K562 (cell line): ENCODE results near the gene FOS. TPM values are rescaled to one million over a fixed set of nuclear protein-coding genes. Genes with fewer than 3 reads are reported as not detected.
A peak's percentile ranks its signal among the peaks of the same experiment; 100 is the strongest.

Experiments
- ATAC-seq: fragments of 200-7000 bp; cut with Tn5 transposase; 3 replicates; pipeline ENCODE4 v1.9.1; 2020; ENCODE audit warnings: moderate library complexity
- BruUV-seq: library from RNA; stranded (reverse); fragments of 400-500 nt; replicated peaks from 2 replicates; lab custom pipeline; 2021; lab: Mats Ljungman, UMichigan
- CTCF ChIA-PET: fragments of 300-600 bp; formaldehyde crosslinking; extraction: SDS; loops from one replicate; lab custom pipeline; 2021; ENCODE audit warnings: low intra/inter-chr PET ratio; lab: Yijun Ruan, JAX
- POLR2A ChIA-PET: fragments of 300-600, 350-650 bp; sonication (Branson Sonifier 250); formaldehyde crosslinking; extraction: SDS; loops from one replicate; lab custom pipeline; 2021; ENCODE audit warnings: antibody characterized with exemption, inconsistent platforms; lab: Yijun Ruan, JAX
- DNase-seq, 4 experiments: peaks; one replicate each; pipeline versions ENCODE4 v3.0.0 to v3.0.0-alpha.2; 2011 to 2018; ENCODE audit warnings: low spot score in 3 of 4, mixed read lengths in 3 of 4; ENCODE audit errors: extremely low read depth in 1 of 4
- FAIRE-seq: peaks from 2 replicates; lab custom pipeline; 2011; peaks lifted over from hg19 to GRCh38; lab: Jason Lieb, UNC
- H2AFZ ChIP-seq: 2 replicates; pipeline ENCODE4 v1.6.0; 2011; ENCODE audit warnings: low read depth, low read length, control low read depth, inconsistent platforms
- H3K27ac ChIP-seq: fragments of 200-600 bp; 3 replicates; pipeline ENCODE4 v1.8.0; 2011; ENCODE audit warnings: low read depth, mild to moderate bottlenecking, control low read depth, inconsistent platforms, low read length, moderate library complexity, mixed read lengths; ENCODE audit errors: extremely low read depth
- H3K27me3 ChIP-seq, 2 experiments: fragments of 300-600 bp in 1 of 2; 2 replicates in 1 of 2; 3 replicates in 1 of 2; pipeline versions ENCODE4 v1.6.0 to v1.8.0; 2011; ENCODE audit warnings: inconsistent platforms in 2 of 2, low read length in 2 of 2, mild to moderate bottlenecking in 1 of 2, mixed read lengths in 1 of 2, moderate library complexity in 1 of 2; ENCODE audit not compliant: control insufficient read depth in 2 of 2, insufficient read depth in 2 of 2
- H3K36me3 ChIP-seq: fragments of 300-600 bp; 3 replicates; pipeline ENCODE4 v1.8.0; 2011; ENCODE audit warnings: mild to moderate bottlenecking, low read length, inconsistent platforms; ENCODE audit not compliant: control insufficient read depth, insufficient read depth
- H3K4me1 ChIP-seq, 2 experiments: fragments of 200-600 bp in 1 of 2; replicated peaks in 1 of 2; 2 replicates in 1 of 2; 3 replicates in 1 of 2; pipeline versions ENCODE4 v1.5.1 to v1.8.0; 2011; ENCODE audit warnings: inconsistent platforms in 2 of 2, low read length in 2 of 2, mild to moderate bottlenecking in 1 of 2, mixed read lengths in 1 of 2, moderate library complexity in 1 of 2; ENCODE audit not compliant: control insufficient read depth in 2 of 2, insufficient read depth in 2 of 2
- H3K4me2 ChIP-seq: 2 replicates; pipeline ENCODE4 v1.6.1; 2011; ENCODE audit warnings: low read length, control low read depth, inconsistent platforms, mixed read lengths; ENCODE audit not compliant: insufficient read depth
- H3K4me3 ChIP-seq: fragments of 200-600 bp; sonication (generic), shearing (Covaris generic); 2 replicates; pipeline ENCODE4 v1.5.1; 2016; ENCODE audit warnings: control low read depth, inconsistent platforms
- H3K79me2 ChIP-seq: fragments of 200-600 bp; 3 replicates; pipeline ENCODE4 v1.8.0; 2011; ENCODE audit warnings: low read length, inconsistent platforms; ENCODE audit not compliant: control insufficient read depth, insufficient read depth
- H3K9ac ChIP-seq, 2 experiments: 2 replicates each; pipeline versions ENCODE4 v1.6.0 to v1.6.1; 2011; ENCODE audit warnings: low read depth in 2 of 2, low read length in 2 of 2, control low read depth in 1 of 2, inconsistent platforms in 1 of 2, mild to moderate bottlenecking in 1 of 2, mixed read lengths in 1 of 2; ENCODE audit not compliant: insufficient read depth in 1 of 2
- H3K9me1 ChIP-seq: one replicate; pipeline ENCODE4 v1.6.0; 2011; ENCODE audit warnings: inconsistent platforms, mild to moderate bottlenecking, low read length, moderate library complexity; ENCODE audit not compliant: control insufficient read depth, insufficient read depth
- H3K9me3 ChIP-seq: replicated peaks from 2 replicates; pipeline ENCODE4 v1.5.1; 2011; ENCODE audit warnings: low read depth, low read length, inconsistent platforms; ENCODE audit not compliant: control insufficient read depth, insufficient read depth
- H4K20me1 ChIP-seq: replicated peaks from 2 replicates; pipeline ENCODE4 v1.6.1; 2011; ENCODE audit warnings: low read length, inconsistent platforms, mixed read lengths; ENCODE audit not compliant: control insufficient read depth, insufficient read depth
- BACH1 ChIP-seq: fragments of 200-800 bp; sonication (Bioruptor generic); IDR thresholded peaks from 2 replicates; pipeline ENCODE4 v1.6.1; 2016; ENCODE audit warnings: missing genetic modification characterization, missing compliant biosample characterization
- CEBPB ChIP-seq: fragments of 450-650 bp; IDR thresholded peaks from 2 replicates; pipeline ENCODE4 v1.6.1; 2016; ENCODE audit warnings: missing genetic modification characterization, missing compliant biosample characterization
- ESRRA ChIP-seq: fragments of 450-650 bp; IDR thresholded peaks from 2 replicates; pipeline ENCODE4 v1.6.1; 2014; ENCODE audit warnings: low read depth, mild to moderate bottlenecking, moderate library complexity, borderline replicate concordance
- FOXK2 ChIP-seq, 2 experiments: fragments of 450-650 bp; IDR thresholded peaks in 1 of 2; conservative IDR thresholded peaks in 1 of 2; 2 replicates each; pipeline ENCODE4 v1.6.1; 2016; ENCODE audit warnings: low read depth in 2 of 2, mild to moderate bottlenecking in 1 of 2
- GABPA ChIP-seq: fragments of 200-800 bp; sonication (Bioruptor generic); conservative IDR thresholded peaks from 2 replicates; pipeline ENCODE4 v1.6.1; 2016; ENCODE audit warnings: low read depth, missing genetic modification characterization, missing compliant biosample characterization
- NBN ChIP-seq: fragments of 450-650 bp; IDR thresholded peaks from 2 replicates; pipeline ENCODE4 v1.6.1; 2016; ENCODE audit warnings: low read depth, mild to moderate bottlenecking
- POU5F1 ChIP-seq: fragments of 150-350 bp; IDR thresholded peaks from 2 replicates; pipeline ENCODE4 v1.6.1; 2014; ENCODE audit warnings: borderline replicate concordance, low read length, low read depth, mild to moderate bottlenecking; ENCODE audit not compliant: partially characterized antibody
- SIX5 ChIP-seq, 2 experiments: IDR thresholded peaks; 2 replicates each; pipeline ENCODE4 v1.6.1; 2011; ENCODE audit warnings: low read length in 2 of 2, borderline replicate concordance in 1 of 2, low read depth in 1 of 2, mild to moderate bottlenecking in 1 of 2, moderate library complexity in 1 of 2; ENCODE audit not compliant: insufficient read depth in 1 of 2
- SMAD4 ChIP-seq: fragments of 250-450 bp; sonication (Bioruptor Pico); conservative IDR thresholded peaks from 2 replicates; pipeline ENCODE4 v1.8.0; 2021; ENCODE audit warnings: inconsistent platforms, mild to moderate bottlenecking, moderate library complexity
- TFAM ChIP-seq: fragments of 250-450 bp; sonication (Bioruptor Pico); conservative IDR thresholded peaks from 2 replicates; pipeline ENCODE4 v1.5.0; 2021; ENCODE audit warnings: mild to moderate bottlenecking, moderate library complexity
- YY1 ChIP-seq, 3 experiments: IDR thresholded peaks; 2 replicates each; pipeline ENCODE4 v1.6.1; 2011; ENCODE audit warnings: low read length in 2 of 3, mild to moderate bottlenecking in 2 of 3, moderate library complexity in 2 of 3, borderline replicate concordance in 1 of 3, control low read depth in 1 of 3, low read depth in 1 of 3; ENCODE audit not compliant: insufficient read depth in 3 of 3, insufficient replicate concordance in 2 of 3, control insufficient read depth in 1 of 3, insufficient read length in 1 of 3; ENCODE audit errors: extremely low read depth in 1 of 3
- ZC3H4 ChIP-seq: sonication (generic); formaldehyde crosslinking; IDR thresholded peaks from 2 replicates; pipeline ENCODE4 v1.9.0; 2021; ENCODE audit warnings: missing genetic modification reagents, borderline replicate concordance
- ZNF57 ChIP-seq: fragments of 450-650 bp; formaldehyde crosslinking; IDR thresholded peaks from 2 replicates; pipeline ENCODE4 v1.4.0; 2020; ENCODE audit warnings: mild to moderate bottlenecking, moderate library complexity
- ZNF785 ChIP-seq: fragments of 250-450 bp; sonication (Bioruptor Pico); IDR thresholded peaks from 2 replicates; pipeline ENCODE4 v1.4.0; 2020; ENCODE audit warnings: mild to moderate bottlenecking
- WGBS: fragments of 100-300 bp; shearing (Covaris generic); methylation state at CpG from one replicate; pipeline ENCODE4 v1.1.6; 2016; ENCODE audit warnings: low coverage, mixed read lengths; ENCODE audit not compliant: insufficient coverage; ENCODE audit errors: missing lambda C conversion rate; 5-methylcytosine and 5-hydroxymethylcytosine counted together
- in situ Hi-C: fragments of 300-500 bp; cut with MboI; formaldehyde crosslinking; loops from 4 replicates; pipeline ENCODE4 v1.15.0; 2018; ENCODE audit warnings: inconsistent platforms, mixed read lengths
- intact Hi-C: fragments of 100-400 bp; cut with micrococcal nuclease; formaldehyde crosslinking; loops from 2 replicates; pipeline ENCODE4 v1.14.2; 2022
- polyA plus RNA-seq, 8 experiments: library from polyadenylated mRNA; depleted of rRNA in 4 of 8; stranded (reverse) in 5 of 8; unstranded in 3 of 8; fragments of >200 nt; fragmentation: Nextera tagmentation in 2 of 8; fragmentation: Illumina TruSeq in 1 of 8; extraction: Ambion mirVana in 2 of 8; extraction: Trizol in 1 of 8; gene quantifications; 2 replicates each; pipeline versions ENCODE4 v1.2.1 to v1.2.3, GENCODE V29; 2011 to 2014; ENCODE audit warnings: inconsistent platforms in 1 of 8, missing spikeins in 1 of 8
- total RNA-seq, 7 experiments: library from RNA; depleted of rRNA in 6 of 7; stranded (reverse); fragments of >200 nt in 6 of 7; fragmentation: Illumina TruSeq in 2 of 7; extraction: Trizol in 2 of 7; gene quantifications; 2 replicates each; pipeline versions ENCODE4 v1.2.1 to v1.2.3, GENCODE V29; 2011 to 2021; ENCODE audit warnings: low replicate concordance in 1 of 7
- TF ChIP-seq, protein P1 (sequence below), 2 experiments: IDR thresholded peaks; 2 replicates each; pipeline ENCODE4 v1.6.1; 2011; ENCODE audit warnings: borderline replicate concordance in 1 of 2, control low read depth in 1 of 2, low read depth in 1 of 2, low read length in 1 of 2, mild to moderate bottlenecking in 1 of 2, mixed read lengths in 1 of 2, moderate library complexity in 1 of 2; ENCODE audit not compliant: insufficient read depth in 1 of 2, insufficient read length in 1 of 2, poor library complexity in 1 of 2, severe bottlenecking in 1 of 2; ENCODE audit errors: extremely low read depth in 1 of 2

FOS gene
- total and polyA plus RNA-seq, 9 of the 15 experiments (the other 6 are each of a cell fraction or from before 2014, with no cell fraction given): 0.54 to 13.8 (median 8.9) TPM

DNA sequence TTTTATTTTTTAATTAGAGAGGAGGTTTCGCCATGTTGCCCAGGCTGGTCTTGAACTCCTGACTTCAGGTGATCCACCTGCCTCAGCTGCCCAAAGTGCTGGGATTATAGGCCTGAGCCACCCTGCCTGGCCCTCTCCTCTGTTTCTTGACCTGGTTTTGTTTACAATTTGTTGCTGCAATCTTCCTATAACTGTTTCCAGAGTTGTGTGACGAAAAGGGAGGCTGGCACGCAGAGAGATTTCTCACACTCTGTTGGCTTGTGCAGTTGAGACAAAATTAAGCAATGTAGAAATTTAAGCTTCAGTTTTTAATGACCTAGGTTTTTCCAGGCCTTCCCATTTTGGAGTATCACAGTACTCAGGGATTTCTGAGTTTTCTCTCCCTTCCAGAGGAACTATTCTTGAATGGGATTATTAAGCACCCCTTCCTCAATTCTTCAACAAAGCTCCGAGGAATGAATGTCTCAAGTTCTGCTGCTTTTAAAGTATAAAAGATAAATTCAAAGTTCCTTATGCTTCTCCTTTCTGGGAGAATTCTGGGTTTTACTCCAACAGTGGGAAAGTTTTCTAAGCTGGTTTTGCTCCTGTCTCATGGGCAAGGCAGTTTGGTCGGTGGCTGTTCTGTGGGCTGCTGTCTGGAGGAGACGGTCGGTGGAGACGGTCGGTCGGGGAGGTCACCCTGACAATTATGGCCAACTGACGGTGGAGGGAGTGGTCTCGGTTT is 20.4 kb upstream of the FOS start:
- ChIA-PET CTCF (no interaction called here), POLR2A (interaction anchor here (0.7 to 2.2 kb wide), 11 partner anchors 10 to 36 kb away, joined by 3 to 12 read pairs (median 4); partner anchors contain the start of gene FOS)
- H3K9me3 ChIP-seq: no peaks in the 10 kb centered on the region
- H3K79me2 ChIP-seq: no peaks in the 10 kb centered on the region
- H3K27ac ChIP-seq: peak overlapping the region; percentile 94
- H3K27me3 ChIP-seq: no peaks in the 10 kb centered on the region
- peak overlapping the region; percentile 99 for H2AFZ ChIP-seq
- WGBS: 29% methylated on average over 11 of the region's 12 CpGs
- no peak for FAIRE-seq
- H3K4me3 ChIP-seq: peak overlapping the region; percentile 37
- intact Hi-C loops (loop anchor here (2.0 kb wide), 1 partner anchor 37 kb away; no protein-coding TSS in a partner anchor), in situ Hi-C loops (no loop called here)
- H3K4me1 ChIP-seq: peaks cover 6 to 22% of the 10 kb centered on the region in 2 experiments
- no peaks in the 10 kb centered on the region for H3K36me3 ChIP-seq
- BruUV-seq: TSS peak; percentile 97
- peak overlapping the region; percentile 96 for H3K4me2 ChIP-seq
- TF ChIP-seq ZNF785 (no peak), FOXK2 (conservative IDR thresholded peaks at IDR 0.05 in 1 of 2, IDR thresholded peaks at IDR 0.05 in 1 of 2; ENCODE audit: low read depth in 2 of 2) (no peak), SMAD4 (0 out of 2 replicates have a peak, but pooled peaks have one; percentile 18), TFAM (CRISPR knock-in tag) (no peak), SIX5 (IDR thresholded peaks at IDR 0.05; ENCODE audit: borderline replicate concordance in 1 of 2, insufficient read depth in 1 of 2, low read depth in 1 of 2, low read length in 2 of 2) (no peak), POU5F1 (no peak), YY1 (IDR thresholded peaks at IDR 0.05; ENCODE audit: borderline replicate concordance in 1 of 3, control insufficient read depth in 1 of 3, extremely low read depth in 1 of 3, insufficient read depth in 3 of 3, insufficient read length in 1 of 3, insufficient replicate concordance in 2 of 3, low read depth in 1 of 3, low read length in 2 of 3) (peak in 1 of 3 experiments; percentile 1), CEBPB (tag) (0 out of 2 replicates have a peak, but pooled peaks have one; percentile 9), ZC3H4 (CRISPR knock-in tag) (peak; percentile 56; the same call in 1 of the 2 replicates), ESRRA (0 out of 2 replicates have a peak, but pooled peaks have one; percentile 78), BACH1 (tag) (peak; percentile 51; the same call in 1 of the 2 replicates), NBN (0 out of 2 replicates have a peak, but pooled peaks have one; percentile 54), GABPA (no peak), ZNF57 (no peak)
- TF ChIP-seq, protein P1, sequence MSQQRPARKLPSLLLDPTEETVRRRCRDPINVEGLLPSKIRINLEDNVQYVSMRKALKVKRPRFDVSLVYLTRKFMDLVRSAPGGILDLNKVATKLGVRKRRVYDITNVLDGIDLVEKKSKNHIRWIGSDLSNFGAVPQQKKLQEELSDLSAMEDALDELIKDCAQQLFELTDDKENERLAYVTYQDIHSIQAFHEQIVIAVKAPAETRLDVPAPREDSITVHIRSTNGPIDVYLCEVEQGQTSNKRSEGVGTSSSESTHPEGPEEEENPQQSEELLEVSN (IDR thresholded peaks at IDR 0.05; ENCODE audit: borderline replicate concordance in 1 of 2, extremely low read depth in 1 of 2, insufficient read depth in 1 of 2, insufficient read length in 1 of 2, low read depth in 1 of 2, low read length in 1 of 2, poor library complexity in 1 of 2, severe bottlenecking in 1 of 2): no peak
- ATAC-seq: peak; percentile 79
- peak overlapping the region; percentile 76 to 94 for H3K9ac ChIP-seq
- H4K20me1 ChIP-seq: no peaks in the 10 kb centered on the region
- no peaks in the 10 kb centered on the region for H3K9me1 ChIP-seq
- no peak for DNase-seq
